Keratinocyte (primary cell): ENCODE results near the gene AP2A1. TPM values are rescaled to one million over a fixed set of nuclear protein-coding genes. Genes with fewer than 3 reads are reported as not detected.

ENCODE experiments used
- DNase-seq: peaks from one replicate; pipeline ENCODE4 v3.0.0-alpha.2; 2011; ENCODE audit warnings: low read depth, missing footprints, low spot score
- FAIRE-seq: peaks from 2 replicates; lab custom pipeline; 2011; peaks lifted over from hg19 to GRCh38; lab: Jason Lieb, UNC
- H2AFZ ChIP-seq: 2 replicates; pipeline ENCODE4 v1.6.0; 2012; ENCODE audit warnings: low read length, control low read depth, inconsistent platforms; ENCODE audit not compliant: control insufficient read depth
- H3K27ac ChIP-seq: 2 replicates; pipeline ENCODE4 v1.5.1; 2011; ENCODE audit warnings: low read length; ENCODE audit not compliant: control insufficient read depth, insufficient read depth
- H3K27me3 ChIP-seq: 3 replicates; pipeline ENCODE4 v1.6.0; 2011; ENCODE audit warnings: low read length; ENCODE audit not compliant: control insufficient read depth, insufficient read depth; ENCODE audit errors: extremely low read depth
- H3K36me3 ChIP-seq, 2 experiments: 2 replicates in 1 of 2; 3 replicates in 1 of 2; pipeline ENCODE4 v1.5.1; 2011; ENCODE audit warnings: low read length in 2 of 2, mild to moderate bottlenecking in 1 of 2; ENCODE audit not compliant: control insufficient read depth in 2 of 2, insufficient read depth in 2 of 2; ENCODE audit errors: extremely low read depth in 1 of 2
- H3K4me1 ChIP-seq: 3 replicates; pipeline ENCODE4 v1.5.1; 2011; ENCODE audit warnings: low read length; ENCODE audit not compliant: control insufficient read depth, insufficient read depth; ENCODE audit errors: extremely low read depth
- H3K4me2 ChIP-seq: 3 replicates; pipeline ENCODE4 v1.6.0; 2011; ENCODE audit warnings: low read depth, low read length; ENCODE audit not compliant: control insufficient read depth, insufficient read depth; ENCODE audit errors: extremely low read depth
- H3K4me3 ChIP-seq, 3 experiments: fragments of 200-600 bp in 1 of 3; sonication (generic) in 1 of 3; 2 replicates in 2 of 3; 3 replicates in 1 of 3; pipeline ENCODE4 v1.5.1; 2011 to 2016; ENCODE audit warnings: low read length in 3 of 3, mild to moderate bottlenecking in 3 of 3, control low read depth in 2 of 3, inconsistent platforms in 1 of 3, low read depth in 1 of 3, mixed read lengths in 1 of 3, mixed run types in 1 of 3, moderate library complexity in 1 of 3; ENCODE audit not compliant: control insufficient read depth in 2 of 3, insufficient read depth in 2 of 3; ENCODE audit errors: extremely low read depth in 1 of 3
- H3K79me2 ChIP-seq: 2 replicates; pipeline ENCODE4 v1.6.0; 2012; ENCODE audit warnings: low read length; ENCODE audit not compliant: control insufficient read depth, insufficient read depth
- H3K9ac ChIP-seq: 3 replicates; pipeline ENCODE4 v1.6.0; 2011; ENCODE audit warnings: low read length; ENCODE audit not compliant: control insufficient read depth, insufficient read depth; ENCODE audit errors: extremely low read depth
- H3K9me1 ChIP-seq: 3 replicates; pipeline ENCODE4 v1.6.0; 2011; ENCODE audit warnings: low read length; ENCODE audit not compliant: control insufficient read depth, insufficient read depth; ENCODE audit errors: extremely low read depth
- H3K9me3 ChIP-seq: 2 replicates; pipeline ENCODE4 v1.5.1; 2012; ENCODE audit warnings: low read depth, low read length; ENCODE audit not compliant: control insufficient read depth
- H4K20me1 ChIP-seq: 3 replicates; pipeline ENCODE4 v1.6.0; 2011; ENCODE audit warnings: low read length; ENCODE audit not compliant: control insufficient read depth, insufficient read depth; ENCODE audit errors: extremely low read depth
- EZH2 ChIP-seq: IDR thresholded peaks from one replicate; pipeline ENCODE4 v1.6.1; 2012; ENCODE audit warnings: inconsistent platforms, mild to moderate bottlenecking, low read length, moderate library complexity
- dilution Hi-C: fragments of 300-500 bp; cut with MboI; formaldehyde crosslinking; loops from one replicate; pipeline ENCODE4 v1.7.0; 2020; ENCODE audit warnings: low sequenced_read_pairs; ENCODE audit not compliant: extremely low pct_ligation_motif_present
- polyA plus RNA-seq, 5 experiments: library from polyadenylated mRNA; depleted of rRNA in 3 of 5; stranded (reverse) in 3 of 5; stranded (forward) in 1 of 5; unstranded in 1 of 5; fragments of >200 nt; gene quantifications; 1 replicate in 1 of 5; 2 replicates in 3 of 5; 3 replicates in 1 of 5; pipeline versions ENCODE4 v1.2.1 to v1.2.3, GENCODE V29; 2011 to 2012; ENCODE audit warnings: missing spikeins in 2 of 5, low read depth in 1 of 5, low replicate concordance in 1 of 5
- TF ChIP-seq, protein P1 (sequence below), 3 experiments: IDR thresholded peaks in 1 of 3; conservative IDR thresholded peaks in 1 of 3; optimal IDR thresholded peaks in 1 of 3; 2 replicates in 2 of 3; 3 replicates in 1 of 3; pipeline versions ENCODE3 to v1.5.1; 2011; ENCODE audit warnings: low read length in 3 of 3, mild to moderate bottlenecking in 3 of 3, moderate library complexity in 2 of 3, control low read depth in 1 of 3, inconsistent platforms in 1 of 3; ENCODE audit not compliant: insufficient read depth in 2 of 3; ENCODE audit errors: extremely low read depth in 1 of 3

Gene AP2A1
- polyA plus RNA-seq, 1 donor (not counting 4 experiments of a cell fraction or from before 2014, with no cell fraction given), result 36.7 TPM

DNA sequence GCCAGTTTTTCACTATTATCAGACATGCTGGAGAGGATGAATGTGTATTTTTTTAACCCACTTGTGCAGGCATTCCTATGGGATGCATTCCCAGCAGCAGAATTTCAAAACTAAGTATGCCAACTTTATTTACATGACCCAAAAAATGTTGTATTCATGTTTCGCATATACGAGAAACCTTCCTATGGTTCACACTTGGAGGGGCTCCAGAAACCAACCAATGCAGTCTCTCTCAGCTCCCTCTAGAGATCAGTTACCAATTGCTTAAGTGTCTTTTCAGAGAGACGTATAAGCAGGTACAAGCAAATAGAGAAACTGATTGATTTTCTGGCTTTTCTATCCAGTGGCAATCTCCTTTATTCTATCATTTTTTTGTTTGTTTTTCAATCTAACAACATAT, 78.6 kb downstream of the AP2A1 start:
- DNase-seq (no peak), FAIRE-seq (no peak)
- no peaks in the 10 kb centered on the region for H3K79me2 ChIP-seq
- H2AFZ ChIP-seq, result no peak overlapping the region
- H3K27me3 ChIP-seq, result no peaks in the 10 kb centered on the region
- no peaks in the 10 kb centered on the region for H3K9me1 ChIP-seq
- TF ChIP-seq, protein P1, sequence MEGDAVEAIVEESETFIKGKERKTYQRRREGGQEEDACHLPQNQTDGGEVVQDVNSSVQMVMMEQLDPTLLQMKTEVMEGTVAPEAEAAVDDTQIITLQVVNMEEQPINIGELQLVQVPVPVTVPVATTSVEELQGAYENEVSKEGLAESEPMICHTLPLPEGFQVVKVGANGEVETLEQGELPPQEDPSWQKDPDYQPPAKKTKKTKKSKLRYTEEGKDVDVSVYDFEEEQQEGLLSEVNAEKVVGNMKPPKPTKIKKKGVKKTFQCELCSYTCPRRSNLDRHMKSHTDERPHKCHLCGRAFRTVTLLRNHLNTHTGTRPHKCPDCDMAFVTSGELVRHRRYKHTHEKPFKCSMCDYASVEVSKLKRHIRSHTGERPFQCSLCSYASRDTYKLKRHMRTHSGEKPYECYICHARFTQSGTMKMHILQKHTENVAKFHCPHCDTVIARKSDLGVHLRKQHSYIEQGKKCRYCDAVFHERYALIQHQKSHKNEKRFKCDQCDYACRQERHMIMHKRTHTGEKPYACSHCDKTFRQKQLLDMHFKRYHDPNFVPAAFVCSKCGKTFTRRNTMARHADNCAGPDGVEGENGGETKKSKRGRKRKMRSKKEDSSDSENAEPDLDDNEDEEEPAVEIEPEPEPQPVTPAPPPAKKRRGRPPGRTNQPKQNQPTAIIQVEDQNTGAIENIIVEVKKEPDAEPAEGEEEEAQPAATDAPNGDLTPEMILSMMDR (optimal IDR thresholded peaks at IDR 0.05 in 1 of 3, IDR thresholded peaks at IDR 0.05 in 1 of 3, conservative IDR thresholded peaks at IDR 0.05 in 1 of 3; ENCODE audit: extremely low read depth in 1 of 3, insufficient read depth in 2 of 3, low read length in 3 of 3), result no peak
- no peak for TF ChIP-seq EZH2
- no peak overlapping the region for H3K4me2 ChIP-seq
- no peaks in the 10 kb centered on the region for H3K9me3 ChIP-seq
- no peaks in the 10 kb centered on the region for H4K20me1 ChIP-seq
- no peak overlapping the region for H3K4me3 ChIP-seq
- dilution Hi-C loops, result no loop called here
- no peak overlapping the region for H3K27ac ChIP-seq
- H3K9ac ChIP-seq, result no peak overlapping the region
- H3K36me3 ChIP-seq, result no peaks in the 10 kb centered on the region
- peaks cover 14% of the 10 kb centered on the region for H3K4me1 ChIP-seq

DNA sequence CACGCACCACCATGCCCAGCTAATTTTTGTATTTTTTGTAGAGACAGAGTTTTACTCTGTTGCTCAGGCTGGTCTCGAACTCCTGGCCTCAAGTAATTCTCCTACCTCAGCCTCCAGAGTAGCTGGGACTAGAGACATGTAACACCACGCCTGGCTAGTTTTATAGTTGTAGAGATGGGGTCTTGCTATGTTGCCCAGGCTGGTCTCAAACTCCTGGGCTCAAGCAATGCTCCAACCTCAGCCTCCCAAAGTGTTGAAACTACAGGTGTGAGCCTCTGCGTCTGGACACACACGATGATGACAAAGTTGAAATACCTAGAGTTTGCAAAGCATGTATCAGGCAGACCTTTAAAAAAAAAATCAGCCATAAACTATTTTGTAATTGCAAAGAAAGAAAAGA, 79.6 kb downstream of the AP2A1 start:
- H3K27me3 ChIP-seq, result no peaks in the 10 kb centered on the region
- H3K4me3 ChIP-seq, result no peak overlapping the region
- no peak overlapping the region for H2AFZ ChIP-seq
- TF ChIP-seq EZH2, result no peak
- TF ChIP-seq, protein P1 (optimal IDR thresholded peaks at IDR 0.05 in 1 of 3, IDR thresholded peaks at IDR 0.05 in 1 of 3, conservative IDR thresholded peaks at IDR 0.05 in 1 of 3; ENCODE audit: extremely low read depth in 1 of 3, insufficient read depth in 2 of 3, low read length in 3 of 3), result no peak
- H3K9ac ChIP-seq, result no peak overlapping the region
- peaks cover 14% of the 10 kb centered on the region for H3K4me1 ChIP-seq
- H3K79me2 ChIP-seq, result no peaks in the 10 kb centered on the region
- H4K20me1 ChIP-seq, result no peaks in the 10 kb centered on the region
- H3K27ac ChIP-seq, result no peak overlapping the region
- DNase-seq, result no peak
- H3K36me3 ChIP-seq, result no peaks in the 10 kb centered on the region
- dilution Hi-C loops, result no loop called here
- no peak for FAIRE-seq
- no peaks in the 10 kb centered on the region for H3K9me3 ChIP-seq
- H3K9me1 ChIP-seq, result no peaks in the 10 kb centered on the region
- H3K4me2 ChIP-seq, result no peak overlapping the region
